ENCODE data around the gene TRPC4AP.

- no peak for TF ChIP-seq CTCF (conservative IDR thresholded peaks at IDR 0.05; ENCODE audit: low read length)
- no peak for TF ChIP-seq EZH2phosphoT487 (IDR thresholded peaks at IDR 0.05; ENCODE audit: borderline replicate concordance, low read depth, low read length)
These were observed 120.9 kb downstream of the TRPC4AP start for GRCh38 chr20:34971561-34972235.

Data from OCI-LY7 (cell line).